Psoas muscle (tissue), 8 donors: ENCODE results near the gene DEFB125. TPM values are rescaled to one million over a fixed set of nuclear protein-coding genes. Genes with fewer than 3 reads are reported as not detected.
"Not testable (repeated sequence)": the region's sequence is repeated elsewhere in the genome, so short reads cannot be mapped to it uniquely, and the experiment has no call there.

Experiments used
- ATAC-seq, 4 donors: fragments of 200-7000 bp; cut with Tn5 transposase; one replicate each; pipeline ENCODE4 v1.9.1; 2020; ENCODE audit warnings: moderate library complexity in 3 of 4, mild to moderate bottlenecking in 2 of 4
- DNase-seq, 2 donors: peaks; one replicate each; pipeline ENCODE4 v3.0.0-alpha.2; 2020
- H3K27ac ChIP-seq: fragments of 200-600 bp; one replicate; pipeline ENCODE4 v1.8.0; 2022
- H3K27me3 ChIP-seq, 3 donors: fragments of 200-600 bp in 1 of 3; one replicate each; pipeline versions ENCODE4 v1.6.1 to v1.8.0; 2013 to 2022; ENCODE audit warnings: low read length in 2 of 3, mild to moderate bottlenecking in 2 of 3, moderate library complexity in 1 of 3; ENCODE audit not compliant: insufficient read depth in 3 of 3
- H3K36me3 ChIP-seq, 2 donors: fragments of 200-600 bp in 1 of 2; one replicate each; pipeline versions ENCODE4 v1.6.1 to v1.8.0; 2013 to 2022; ENCODE audit warnings: low read depth in 1 of 2, mild to moderate bottlenecking in 1 of 2, moderate library complexity in 1 of 2; ENCODE audit not compliant: insufficient read depth in 1 of 2
- H3K4me1 ChIP-seq: fragments of 200-600 bp; one replicate; pipeline ENCODE4 v1.8.0; 2022
- H3K4me3 ChIP-seq: fragments of 200-600 bp; one replicate; pipeline ENCODE4 v1.8.0; 2022; ENCODE audit warnings: mild to moderate bottlenecking
- H3K9me3 ChIP-seq: fragments of 200-600 bp; one replicate; pipeline ENCODE4 v1.8.0; 2022
- CTCF ChIP-seq: fragments of 200-600 bp; IDR thresholded peaks from one replicate; pipeline ENCODE4 v1.8.0; 2022; ENCODE audit warnings: antibody characterized with exemption
- WGBS, 3 donors: extraction: QIAGEN DNeasy Blood & Tissue Kit; methylation state at CpG; one replicate each; pipeline versions ENCODE4 v1.1.6 to v1.1.7; 2013; 5-methylcytosine and 5-hydroxymethylcytosine counted together
- intact Hi-C, 2 donors: fragments of 100-400 bp; cut with DNase I; formaldehyde crosslinking; loops; one replicate each; pipeline versions ENCODE4 v1.11.0 to v1.14.2; 2022
- polyA plus RNA-seq, 3 donors: library from polyadenylated mRNA; stranded (reverse); fragments of 200-250 nt; gene quantifications; one replicate each; pipeline ENCODE4 v1.2.3, GENCODE V29; 2013
- total RNA-seq, 4 donors: library from RNA; stranded (reverse); fragmentation: NEBNext Ultra II Directional in 2 of 4; extraction: Animal tissue kit (Norgen Biotek cat#: 25700) in 2 of 4; gene quantifications; one replicate each; pipeline versions ENCODE4 v1.2.1 to v1.2.4, GENCODE V29; 2021 to 2023
- donor health status: healthy with polysubstance abuse.
- donor health status: DM: no; HTN: no; CAD: no; lungs with moderate emphysema.
- donor health status: Bipolar disorder and iron deficiency.
- donor health status: healthy.
- donor health status: DM: yes; HTN: yes; CAD: no.
- donor health status: DM: no; HTN: no; CAD: no.
- donor health status: DM: no; HTN: no; CAD: no.
- donor health status: DM: yes; HTN: yes; CAD: no.

Gene DEFB125
- total and polyA plus RNA-seq, 7 donors = not detected

GRCh38 chr20:78338-78737 lies 9.1 kb upstream of the DEFB125 start:
- Histone ChIP-seq H3K27me3 (peaks cover 0 to 16% (median 0%) of the 10 kb centered on the region in 3 donors), H3K27ac (no peak overlapping the region)
- intact Hi-C loops = no loop called here

GRCh38 chr20:79565-79964 lies 7.9 kb upstream of the DEFB125 start:
- Histone ChIP-seq H3K36me3 (no peaks in the 10 kb centered on the region), H3K27me3 (peaks cover 0 to 7% (median 0%) of the 10 kb centered on the region in 3 donors), H3K27ac (no peak overlapping the region), H3K4me1 (no peaks in the 10 kb centered on the region), H3K9me3 (peaks cover 7% of the 10 kb centered on the region), H3K4me3 (no peak overlapping the region)
- intact Hi-C loops = no loop called here
- WGBS, 3 donors = 53 to 71% (median 55%) methylated on average over 4 of the region's 4 CpGs
- TF ChIP-seq CTCF = no peak
- no peak for ATAC-seq
- DNase-seq = no peak

More at GRCh38 chr20:78338-78737, 9.1 kb upstream of the DEFB125 start:
- no peaks in the 10 kb centered on the region for H3K36me3 ChIP-seq
- no peak for ATAC-seq
- TF ChIP-seq CTCF = no peak
- peaks cover 7% of the 10 kb centered on the region for H3K9me3 ChIP-seq
- no peak overlapping the region for H3K4me3 ChIP-seq
- DNase-seq = no peak
- no peaks in the 10 kb centered on the region for H3K4me1 ChIP-seq

GRCh38 chr20:90651-91050 lies 3.2 kb downstream of the DEFB125 start:
- no peaks in the 10 kb centered on the region for H3K36me3 ChIP-seq
- H3K27ac ChIP-seq = no peak overlapping the region
- no peak for TF ChIP-seq CTCF
- H3K4me1 ChIP-seq = no peaks in the 10 kb centered on the region
- H3K27me3 ChIP-seq = peaks cover 0 to 24% (median 9%) of the 10 kb centered on the region in 3 donors
- DNase-seq (no peak), ATAC-seq (no peak)
- peaks cover 10% of the 10 kb centered on the region for H3K9me3 ChIP-seq
- no peak overlapping the region for H3K4me3 ChIP-seq
- intact Hi-C loops = no loop called here

GRCh38 chr20:93641-94040 lies 6.2 kb downstream of the DEFB125 start:
- Histone ChIP-seq H3K4me1 (no peaks in the 10 kb centered on the region), H3K27ac (no peak overlapping the region), H3K9me3 (peaks cover 10% of the 10 kb centered on the region), H3K4me3 (no peak overlapping the region), H3K36me3 (no peaks in the 10 kb centered on the region), H3K27me3 (peaks cover 0 to 30% (median 9%) of the 10 kb centered on the region in 3 donors)
- ATAC-seq (no peak), DNase-seq (no peak)
- intact Hi-C loops = no loop called here
- TF ChIP-seq CTCF = no peak

GRCh38 chr20:95215-95614 lies 7.7 kb downstream of the DEFB125 start:
- peaks cover 10% of the 10 kb centered on the region for H3K9me3 ChIP-seq
- DNase-seq = no peak
- peaks cover 0 to 23% (median 9%) of the 10 kb centered on the region in 3 donors for H3K27me3 ChIP-seq
- 72 to 84% (median 76%) methylated on average over 4 of the region's 4 CpGs for WGBS, 3 donors
- no peak for ATAC-seq
- intact Hi-C loops = no loop called here
- no peaks in the 10 kb centered on the region for H3K4me1 ChIP-seq
- no peak for TF ChIP-seq CTCF
- H3K36me3 ChIP-seq = no peaks in the 10 kb centered on the region
- H3K27ac ChIP-seq = no peak overlapping the region
- no peak overlapping the region for H3K4me3 ChIP-seq

- intact Hi-C loops, H3K4me1 ChIP-seq, ATAC-seq, H3K4me3 ChIP-seq, DNase-seq, H3K36me3 ChIP-seq, H3K27ac ChIP-seq: not testable (repeated sequence)
- WGBS, 3 donors = 69 to 77% (median 73%) methylated on average over 5 of the region's 5 CpGs
- peaks cover 10% of the 10 kb centered on the region for H3K9me3 ChIP-seq
- H3K27me3 ChIP-seq = peaks cover 0 to 18% (median 9%) of the 10 kb centered on the region in 3 donors
Measured at GRCh38 chr20:97691-98090, 10.2 kb downstream of the DEFB125 start.
